ENCODE measurements around the gene TAMM41.

DNA sequence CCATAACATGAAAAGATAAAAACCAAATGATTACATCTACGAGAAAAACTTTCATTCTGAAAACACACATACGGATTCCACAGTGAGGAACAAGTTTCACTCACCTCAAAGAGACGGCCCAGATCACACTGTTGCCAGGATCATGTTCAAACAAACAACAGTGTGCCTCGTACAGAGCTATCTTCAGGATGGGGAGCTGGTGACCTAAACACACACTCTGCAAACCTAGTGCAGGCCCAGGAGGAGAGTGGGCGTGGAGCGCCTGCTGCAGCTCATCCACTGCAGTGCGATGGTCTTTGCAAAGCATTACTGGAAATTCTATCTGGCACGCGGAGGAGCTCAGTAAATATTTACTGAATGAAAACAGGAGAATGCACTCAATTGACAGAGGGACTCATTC is 38.5 kb downstream of the TAMM41 start:
- TF ChIP-seq EZH2 (IDR thresholded peaks at IDR 0.05; ENCODE audit: low read length, missing control alignments) = no peak
- TF ChIP-seq, protein P1, sequence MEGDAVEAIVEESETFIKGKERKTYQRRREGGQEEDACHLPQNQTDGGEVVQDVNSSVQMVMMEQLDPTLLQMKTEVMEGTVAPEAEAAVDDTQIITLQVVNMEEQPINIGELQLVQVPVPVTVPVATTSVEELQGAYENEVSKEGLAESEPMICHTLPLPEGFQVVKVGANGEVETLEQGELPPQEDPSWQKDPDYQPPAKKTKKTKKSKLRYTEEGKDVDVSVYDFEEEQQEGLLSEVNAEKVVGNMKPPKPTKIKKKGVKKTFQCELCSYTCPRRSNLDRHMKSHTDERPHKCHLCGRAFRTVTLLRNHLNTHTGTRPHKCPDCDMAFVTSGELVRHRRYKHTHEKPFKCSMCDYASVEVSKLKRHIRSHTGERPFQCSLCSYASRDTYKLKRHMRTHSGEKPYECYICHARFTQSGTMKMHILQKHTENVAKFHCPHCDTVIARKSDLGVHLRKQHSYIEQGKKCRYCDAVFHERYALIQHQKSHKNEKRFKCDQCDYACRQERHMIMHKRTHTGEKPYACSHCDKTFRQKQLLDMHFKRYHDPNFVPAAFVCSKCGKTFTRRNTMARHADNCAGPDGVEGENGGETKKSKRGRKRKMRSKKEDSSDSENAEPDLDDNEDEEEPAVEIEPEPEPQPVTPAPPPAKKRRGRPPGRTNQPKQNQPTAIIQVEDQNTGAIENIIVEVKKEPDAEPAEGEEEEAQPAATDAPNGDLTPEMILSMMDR (conservative IDR thresholded peaks at IDR 0.05 in 1 of 2, IDR thresholded peaks at IDR 0.05 in 1 of 2; ENCODE audit: low read depth in 1 of 2, low read length in 2 of 2) = no peak
